GM18858 (cell line): ENCODE results near the gene NEURL1B.
"Not testable (repeated sequence)": the region's sequence is repeated elsewhere in the genome, so short reads cannot be mapped to it uniquely, and the experiment has no call there.

Experiments
- ATAC-seq: cut with Tn5 transposase; IDR thresholded peaks from one replicate; pipeline ENCODE4 v1.9.1; 2021; ENCODE audit not compliant: unreplicated experiment

Gene NEURL1B, protein sequence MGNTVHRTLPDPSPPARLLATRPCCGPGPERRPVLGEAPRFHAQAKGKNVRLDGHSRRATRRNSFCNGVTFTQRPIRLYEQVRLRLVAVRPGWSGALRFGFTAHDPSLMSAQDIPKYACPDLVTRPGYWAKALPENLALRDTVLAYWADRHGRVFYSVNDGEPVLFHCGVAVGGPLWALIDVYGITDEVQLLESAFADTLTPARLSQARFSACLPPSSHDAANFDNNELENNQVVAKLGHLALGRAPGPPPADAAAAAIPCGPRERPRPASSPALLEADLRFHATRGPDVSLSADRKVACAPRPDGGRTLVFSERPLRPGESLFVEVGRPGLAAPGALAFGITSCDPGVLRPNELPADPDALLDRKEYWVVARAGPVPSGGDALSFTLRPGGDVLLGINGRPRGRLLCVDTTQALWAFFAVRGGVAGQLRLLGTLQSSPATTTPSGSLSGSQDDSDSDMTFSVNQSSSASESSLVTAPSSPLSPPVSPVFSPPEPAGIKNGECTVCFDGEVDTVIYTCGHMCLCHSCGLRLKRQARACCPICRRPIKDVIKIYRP

DNA sequence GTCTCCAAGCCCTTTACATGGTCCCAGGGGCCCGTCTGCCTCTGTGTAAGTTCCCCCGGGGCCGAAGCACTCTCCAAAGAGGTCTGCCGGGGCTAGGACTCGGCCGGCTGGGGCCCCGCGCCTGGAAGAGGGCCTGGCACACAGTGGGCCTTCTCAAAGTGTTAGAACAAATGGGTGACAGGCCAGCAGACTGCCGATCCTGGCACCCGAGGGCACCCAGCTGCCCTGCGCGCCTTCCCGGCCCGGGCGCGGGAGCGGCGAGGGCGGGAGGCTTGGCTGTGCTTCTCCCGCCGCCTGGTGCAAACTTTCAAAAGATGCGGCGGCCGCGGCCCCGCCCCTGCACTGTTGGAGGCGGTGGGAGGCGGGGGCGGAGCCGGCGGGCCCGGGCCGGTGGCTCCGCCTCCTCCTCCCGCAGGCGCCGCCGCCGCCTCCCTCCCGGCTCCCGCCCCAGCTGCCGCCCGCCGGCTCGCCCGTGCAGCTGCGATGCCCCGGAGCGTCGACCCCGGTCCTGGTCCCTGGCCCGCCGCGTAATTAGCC lies at the start of gene NEURL1B:
TSS of gene NEURL1B (plus strand) at position 442 of the 537 bp plus-strand sequence. CDS start 144 bp downstream, outside the sequence.
- ATAC-seq = no peak

DNA sequence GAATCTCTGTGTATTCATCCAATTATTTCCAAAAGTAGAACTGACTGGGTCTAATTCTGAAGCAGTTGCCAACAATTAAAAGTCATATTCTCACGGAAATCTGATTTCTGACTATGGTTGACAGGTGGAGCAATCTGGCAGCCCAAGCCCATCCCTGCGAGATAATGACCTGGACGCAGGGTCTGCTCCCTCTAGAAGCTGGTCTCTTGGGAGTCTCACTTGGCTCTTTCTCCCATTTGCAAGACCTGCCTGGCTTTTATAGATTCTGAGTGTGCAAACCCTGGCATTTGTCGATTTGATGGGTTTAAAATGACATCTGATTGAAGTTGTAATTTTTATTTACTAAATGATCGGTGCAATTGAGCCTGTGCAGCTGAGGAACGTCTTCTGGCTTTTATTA lies 49.4 kb upstream of the NEURL1B start:
- no peak for ATAC-seq

- ATAC-seq = no peak
Observed at GRCh38 chr5:172592881-172593280, 48.2 kb upstream of the NEURL1B start.

- ATAC-seq = no peak
Observed at GRCh38 chr5:172593306-172593705, 47.8 kb upstream of the NEURL1B start.

GRCh38 chr5:172593721-172594235 lies 47.3 kb upstream of the NEURL1B start:
- no peak for ATAC-seq

DNA sequence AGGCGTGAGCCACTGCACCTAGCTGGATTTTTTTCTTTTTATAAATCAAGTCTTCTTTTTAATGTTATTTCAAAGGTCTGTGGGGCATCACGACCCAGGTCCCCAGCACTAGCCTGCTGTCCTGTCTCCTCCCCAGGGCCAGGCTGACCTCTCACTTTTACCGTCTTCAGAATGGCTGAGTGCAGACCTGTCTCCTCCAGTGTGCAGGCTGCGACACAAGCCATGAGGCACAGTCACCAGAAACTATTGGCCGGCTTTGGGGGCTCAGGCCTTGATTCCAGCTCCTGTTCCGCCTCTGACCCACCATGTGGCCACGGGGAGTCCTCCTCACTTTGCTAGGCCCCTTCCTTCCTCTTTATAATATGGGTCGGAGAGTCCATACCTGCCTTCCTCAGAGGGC lies 46.6 kb upstream of the NEURL1B start:
- ATAC-seq = no peak

DNA sequence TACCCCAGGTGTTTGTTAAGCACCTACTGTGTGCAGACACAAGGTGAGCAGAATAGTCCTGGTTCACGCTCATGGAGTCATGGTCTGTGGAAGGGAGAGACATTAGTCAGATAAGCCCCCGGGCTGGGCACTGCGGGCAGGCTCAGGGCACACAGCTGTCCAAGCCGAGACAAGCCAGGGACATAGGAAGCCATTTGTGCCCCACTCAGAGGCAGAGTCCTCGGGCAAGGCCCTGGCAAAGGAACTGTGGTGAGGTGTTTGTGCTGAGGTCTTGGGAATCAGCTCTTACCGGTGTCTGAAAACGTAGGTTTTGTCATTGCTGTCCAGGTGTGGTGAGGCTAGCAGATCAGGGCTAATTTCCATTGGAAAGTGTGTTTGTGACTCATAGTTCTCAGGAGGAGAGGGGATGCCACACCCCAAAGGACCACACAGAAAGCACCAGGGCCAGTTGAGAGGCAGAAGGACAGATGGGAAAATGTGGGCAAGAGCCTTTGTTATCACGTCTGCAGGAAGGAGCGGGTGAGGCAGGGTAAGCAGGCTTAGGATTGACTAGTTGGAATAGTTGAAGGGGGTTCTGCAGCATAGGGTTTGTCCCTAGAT lies 46.1 kb upstream of the NEURL1B start:
- no peak for ATAC-seq

DNA sequence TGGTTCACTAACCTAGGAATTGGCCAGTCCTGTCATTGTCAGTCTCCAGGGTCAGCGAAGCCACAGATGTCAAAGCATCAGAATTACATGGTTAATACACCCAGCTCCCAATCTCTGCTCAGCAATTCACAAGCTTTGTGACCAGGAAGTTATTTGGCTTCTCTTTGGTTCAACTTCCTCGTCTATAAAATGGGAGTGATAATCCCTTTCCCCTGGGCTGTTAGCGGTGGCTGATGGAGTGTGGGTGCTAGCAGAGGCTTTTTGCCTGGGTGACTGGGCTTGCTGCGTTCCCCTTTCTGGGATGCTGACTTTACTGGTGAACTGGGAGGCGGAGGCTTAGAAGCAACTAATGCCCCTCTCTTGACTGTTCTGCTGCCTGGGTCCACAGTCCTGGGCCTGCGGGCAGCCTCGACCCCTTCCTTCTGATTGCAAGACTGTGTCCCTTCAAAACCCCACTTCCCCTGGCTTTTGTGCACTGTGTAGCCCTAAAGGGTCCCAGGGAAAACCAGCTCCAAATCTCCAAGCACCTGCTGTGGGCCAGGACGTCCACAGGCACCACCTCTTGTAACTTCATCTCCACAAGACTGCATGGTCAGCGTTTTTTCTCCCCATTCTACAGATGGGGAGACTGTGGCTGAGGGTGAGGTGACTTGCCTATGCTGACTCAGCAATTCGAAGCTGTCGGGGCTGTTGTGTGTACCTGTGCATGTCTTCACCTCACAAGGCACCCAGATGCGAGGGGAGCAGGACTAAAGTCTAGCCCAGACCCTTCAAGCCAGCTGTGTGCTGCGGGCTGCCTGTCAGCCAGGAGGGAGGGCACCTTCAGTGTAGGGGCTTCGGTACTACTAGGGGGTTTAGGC lies 45.2 kb upstream of the NEURL1B start:
- ATAC-seq = no peak

DNA sequence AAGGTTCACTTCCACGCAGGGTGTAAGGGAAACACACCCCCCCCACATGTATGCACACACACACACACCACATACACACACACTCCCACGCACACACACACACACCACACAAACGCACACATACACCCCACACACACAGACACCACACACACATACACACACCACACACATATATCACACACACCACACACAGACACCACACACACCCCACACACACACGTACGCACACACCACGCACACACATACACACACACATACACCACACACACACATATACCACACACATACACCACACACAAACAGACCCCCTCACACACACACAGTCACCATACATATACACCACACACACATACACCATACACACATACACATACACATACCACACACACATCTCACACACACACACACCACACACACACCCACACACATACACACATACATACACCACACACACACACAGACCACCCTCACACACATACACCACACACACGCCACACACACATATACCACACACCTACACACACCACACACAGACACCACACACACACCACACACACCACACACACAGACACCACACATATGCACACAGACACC lies 44.3 kb upstream of the NEURL1B start:
- no peak for ATAC-seq

- ATAC-seq = no peak
Observed at GRCh38 chr5:172597755-172598155, 43.3 kb upstream of the NEURL1B start.

GRCh38 chr5:172598251-172599203 lies 42.5 kb upstream of the NEURL1B start:
- ATAC-seq = no peak

- no peak for ATAC-seq
Observed at GRCh38 chr5:172599204-172599567, 41.9 kb upstream of the NEURL1B start.

DNA sequence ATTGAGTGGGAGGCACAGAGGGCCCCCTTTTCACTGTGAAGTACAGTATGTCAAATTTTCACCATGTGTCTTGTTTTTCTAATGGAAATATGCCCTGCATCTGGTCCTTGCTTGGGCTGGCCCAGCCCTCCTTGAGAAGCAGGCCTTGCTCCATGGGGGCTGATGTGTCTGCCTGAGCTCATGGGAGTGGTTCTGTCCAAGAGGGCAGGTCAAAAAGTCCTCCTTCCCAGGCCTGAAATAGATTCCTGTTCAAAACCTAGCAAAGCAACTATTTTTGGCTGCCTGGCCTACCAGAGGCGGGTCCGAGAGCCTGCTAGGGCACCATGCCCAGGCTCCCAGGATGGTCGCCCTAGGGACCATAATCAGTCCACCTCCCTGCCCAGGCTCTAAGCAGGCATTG lies 40.5 kb upstream of the NEURL1B start:
- ATAC-seq = no peak

- not testable (repeated sequence) for ATAC-seq
Observed at GRCh38 chr5:172601576-172601975, 39.5 kb upstream of the NEURL1B start.

DNA sequence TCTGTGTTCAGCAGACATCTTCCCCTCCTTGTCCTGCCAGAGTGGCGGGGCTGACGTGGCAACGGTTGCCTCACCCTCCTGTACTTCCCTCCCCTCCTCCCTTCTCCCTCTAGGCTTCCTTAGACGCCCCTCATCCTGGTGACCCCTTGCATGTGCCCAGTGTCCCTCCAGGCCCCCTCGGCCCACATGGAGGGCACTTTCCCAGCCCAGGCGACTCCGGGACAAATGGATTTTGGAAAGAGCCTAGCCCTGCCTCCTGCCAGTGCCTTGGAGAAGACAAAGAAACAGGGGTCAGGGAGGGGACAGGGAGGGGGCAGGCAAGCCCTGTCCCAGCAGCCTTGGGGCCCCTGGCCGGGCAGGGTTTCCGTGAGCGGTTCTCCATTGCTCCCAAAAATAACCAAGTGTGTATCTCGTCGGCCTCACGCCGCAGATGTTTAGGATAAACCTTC lies 38.3 kb upstream of the NEURL1B start:
- ATAC-seq = no peak

DNA sequence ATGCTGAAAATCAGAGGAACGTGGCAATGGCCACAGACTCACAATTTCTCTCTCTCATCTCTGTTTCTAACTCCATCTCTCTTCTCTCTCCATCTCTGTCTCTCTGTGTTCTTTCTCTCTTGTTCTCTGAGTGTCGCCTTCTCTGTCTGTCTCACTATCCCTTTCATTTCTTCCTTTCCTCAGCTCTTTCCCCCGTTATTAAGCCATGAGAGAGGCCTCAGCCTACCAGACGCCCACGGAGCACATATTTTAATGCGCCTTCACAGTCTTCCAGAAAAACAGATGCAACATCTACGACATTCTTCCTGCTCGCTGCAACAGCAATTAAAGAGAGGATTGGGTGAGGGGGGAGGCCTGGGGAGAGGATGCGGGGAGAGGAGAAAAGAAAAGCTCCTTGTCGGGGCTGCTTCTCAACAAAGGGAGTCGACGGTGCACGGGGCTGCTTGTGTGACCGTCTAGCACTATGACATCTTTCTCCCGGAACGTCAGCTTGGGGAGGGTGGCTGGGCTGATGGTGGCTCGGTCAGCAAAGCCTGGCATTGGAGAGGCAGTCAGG lies 37.7 kb upstream of the NEURL1B start:
- ATAC-seq = no peak

GRCh38 chr5:172605466-172605865 lies 35.6 kb upstream of the NEURL1B start:
- no peak for ATAC-seq

GRCh38 chr5:172606156-172606785 lies 34.8 kb upstream of the NEURL1B start:
- no peak for ATAC-seq
